ENCODE data around the gene PTPN6. TPM values are rescaled to one million over a fixed set of nuclear protein-coding genes. Genes with fewer than 3 reads are reported as not detected.

Gene PTPN6
- total RNA-seq, 1 experiment from 2014 or later = 28.4 TPM

DNA sequence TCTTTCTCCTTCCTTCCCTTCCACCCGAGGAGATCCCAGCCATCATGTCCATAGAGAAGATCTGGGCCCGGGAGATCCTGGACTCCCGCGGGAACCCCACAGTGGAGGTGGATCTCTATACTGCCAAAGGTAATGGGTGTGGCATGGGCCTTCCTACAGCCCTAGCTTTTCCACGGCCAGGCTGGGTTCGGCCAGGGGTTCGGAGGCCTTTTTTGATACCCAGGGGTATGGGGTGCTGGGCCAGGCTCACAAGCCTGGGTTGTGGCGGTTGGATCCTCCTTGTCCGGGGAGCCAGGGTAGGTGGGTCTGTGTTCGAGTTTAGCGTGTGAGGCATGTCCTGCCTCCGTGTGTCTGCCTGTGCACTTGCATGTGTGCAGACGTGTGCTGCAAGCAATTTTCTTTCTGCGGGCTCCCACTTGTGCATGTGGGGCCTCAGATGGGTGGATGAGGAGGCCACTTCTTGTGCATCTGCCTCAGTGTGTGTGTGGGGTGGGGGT is 35.3 kb upstream of the PTPN6 start:
- no peaks in the 10 kb centered on the region for H4K20me1 ChIP-seq (ENCODE audit: low read length)
- H2AFZ ChIP-seq (ENCODE audit: low read length) = no peak overlapping the region
- no peaks in the 10 kb centered on the region for H3K27me3 ChIP-seq (ENCODE audit: low read length)
- H3F3A ChIP-seq (ENCODE audit: low read length, unreplicated experiment) = no peaks in the 10 kb centered on the region
- TF ChIP-seq, protein P1, sequence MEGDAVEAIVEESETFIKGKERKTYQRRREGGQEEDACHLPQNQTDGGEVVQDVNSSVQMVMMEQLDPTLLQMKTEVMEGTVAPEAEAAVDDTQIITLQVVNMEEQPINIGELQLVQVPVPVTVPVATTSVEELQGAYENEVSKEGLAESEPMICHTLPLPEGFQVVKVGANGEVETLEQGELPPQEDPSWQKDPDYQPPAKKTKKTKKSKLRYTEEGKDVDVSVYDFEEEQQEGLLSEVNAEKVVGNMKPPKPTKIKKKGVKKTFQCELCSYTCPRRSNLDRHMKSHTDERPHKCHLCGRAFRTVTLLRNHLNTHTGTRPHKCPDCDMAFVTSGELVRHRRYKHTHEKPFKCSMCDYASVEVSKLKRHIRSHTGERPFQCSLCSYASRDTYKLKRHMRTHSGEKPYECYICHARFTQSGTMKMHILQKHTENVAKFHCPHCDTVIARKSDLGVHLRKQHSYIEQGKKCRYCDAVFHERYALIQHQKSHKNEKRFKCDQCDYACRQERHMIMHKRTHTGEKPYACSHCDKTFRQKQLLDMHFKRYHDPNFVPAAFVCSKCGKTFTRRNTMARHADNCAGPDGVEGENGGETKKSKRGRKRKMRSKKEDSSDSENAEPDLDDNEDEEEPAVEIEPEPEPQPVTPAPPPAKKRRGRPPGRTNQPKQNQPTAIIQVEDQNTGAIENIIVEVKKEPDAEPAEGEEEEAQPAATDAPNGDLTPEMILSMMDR (conservative IDR thresholded peaks at IDR 0.05; ENCODE audit: low read depth, low read length) = no peak
- TF ChIP-seq EZH2phosphoT487 (IDR thresholded peaks at IDR 0.05; ENCODE audit: borderline replicate concordance, low read length) = no peak
- peak overlapping the region; percentile 75; the same call in 1 of the 2 replicates for H3K4me3 ChIP-seq (ENCODE audit: low read length)
- no peaks in the 10 kb centered on the region for H3K9me3 ChIP-seq (ENCODE audit: low read length)
- H3K4me1 ChIP-seq (ENCODE audit: insufficient read depth, low read length) = 0 out of 2 replicates have a peak, but pooled peaks cover 4% of the 10 kb centered on the region
- ChIA-PET POLR2A (ENCODE audit: unreplicated experiment) (no interaction called here), CTCF (no interaction called here)
- no peaks in the 10 kb centered on the region for H3K36me3 ChIP-seq (ENCODE audit: low read depth, low read length)
- H3K79me2 ChIP-seq (ENCODE audit: low read length) = peaks cover 15% of the 10 kb centered on the region
- ATAC-seq = no peak
- no TSS peak for BruUV-seq (replicated peaks)
- intact Hi-C loops (cut with micrococcal nuclease) = no loop called here
- no peak overlapping the region for H3K27ac ChIP-seq (ENCODE audit: low read length)
- DNase-seq = no peak
- no peaks in the 10 kb centered on the region for H3K9me2 ChIP-seq (replicated peaks; ENCODE audit: low read length)
- no peak overlapping the region for H3K9ac ChIP-seq (ENCODE audit: low read length)
- H3K4me2 ChIP-seq (ENCODE audit: low read length) = peak overlapping the region; percentile 95

DNA sequence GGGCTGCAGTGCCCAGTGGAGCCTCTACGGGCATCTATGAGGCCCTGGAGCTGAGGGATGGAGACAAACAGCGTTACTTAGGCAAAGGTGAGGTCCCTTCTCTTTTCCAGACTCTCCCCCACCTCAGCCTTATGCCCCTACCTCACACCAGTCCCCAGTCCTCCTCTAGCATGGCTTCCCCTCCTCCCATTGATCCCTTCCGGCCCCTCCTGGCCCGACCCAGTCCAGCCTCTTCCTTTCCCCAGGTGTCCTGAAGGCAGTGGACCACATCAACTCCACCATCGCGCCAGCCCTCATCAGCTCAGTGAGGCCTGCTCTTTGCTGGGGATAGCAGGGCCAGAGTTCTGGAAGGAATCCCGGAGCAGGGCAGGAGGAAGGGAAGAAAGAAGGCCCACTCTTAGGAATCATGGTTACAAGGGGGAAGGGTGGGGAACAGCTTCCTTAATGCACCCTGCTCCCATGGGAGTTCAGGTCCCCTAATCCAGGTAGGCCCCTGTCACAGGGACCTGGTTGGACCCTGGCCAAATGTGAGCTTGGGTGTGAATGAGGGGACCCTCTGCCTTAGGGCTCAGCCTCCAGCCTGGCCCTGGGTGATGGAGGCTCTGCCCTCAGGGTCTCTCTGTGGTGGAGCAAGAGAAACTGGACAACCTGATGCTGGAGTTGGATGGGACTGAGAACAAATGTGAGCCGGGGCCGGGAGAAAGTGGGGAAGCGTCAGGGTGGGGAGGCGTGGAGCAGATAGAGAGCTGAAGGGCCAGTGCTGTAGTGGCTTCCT is 34.5 kb upstream of the PTPN6 start:
- Histone ChIP-seq H3K4me2 (ENCODE audit: low read length) (no peak overlapping the region), H3K9me2 (replicated peaks; ENCODE audit: low read length) (no peaks in the 10 kb centered on the region), H3K9me3 (ENCODE audit: low read length) (no peaks in the 10 kb centered on the region), H3K79me2 (ENCODE audit: low read length) (peaks cover 15% of the 10 kb centered on the region), H3F3A (ENCODE audit: low read length, unreplicated experiment) (no peaks in the 10 kb centered on the region), H3K4me1 (ENCODE audit: insufficient read depth, low read length) (0 out of 2 replicates have a peak, but pooled peaks cover 4% of the 10 kb centered on the region), H3K27me3 (ENCODE audit: low read length) (no peaks in the 10 kb centered on the region), H4K20me1 (ENCODE audit: low read length) (no peaks in the 10 kb centered on the region), H3K9ac (ENCODE audit: low read length) (no peak overlapping the region), H2AFZ (ENCODE audit: low read length) (no peak overlapping the region), H3K4me3 (ENCODE audit: low read length) (no peak overlapping the region), H3K36me3 (ENCODE audit: low read depth, low read length) (no peaks in the 10 kb centered on the region), H3K27ac (ENCODE audit: low read length) (no peak overlapping the region)
- intact Hi-C loops (cut with micrococcal nuclease) = no loop called here
- POLR2A ChIA-PET (ENCODE audit: unreplicated experiment) = interaction anchor here (0.7 kb wide), 1 partner anchor 25 kb away, joined by 3 read pairs; no protein-coding TSS in a partner anchor
- CTCF ChIA-PET = no interaction called here
- TF ChIP-seq, protein P1 (conservative IDR thresholded peaks at IDR 0.05; ENCODE audit: low read depth, low read length) = no peak
- no peak for TF ChIP-seq EZH2phosphoT487 (IDR thresholded peaks at IDR 0.05; ENCODE audit: borderline replicate concordance, low read length)
- DNase-seq = no peak
- no TSS peak for BruUV-seq (replicated peaks)
- no peak for ATAC-seq

DNA sequence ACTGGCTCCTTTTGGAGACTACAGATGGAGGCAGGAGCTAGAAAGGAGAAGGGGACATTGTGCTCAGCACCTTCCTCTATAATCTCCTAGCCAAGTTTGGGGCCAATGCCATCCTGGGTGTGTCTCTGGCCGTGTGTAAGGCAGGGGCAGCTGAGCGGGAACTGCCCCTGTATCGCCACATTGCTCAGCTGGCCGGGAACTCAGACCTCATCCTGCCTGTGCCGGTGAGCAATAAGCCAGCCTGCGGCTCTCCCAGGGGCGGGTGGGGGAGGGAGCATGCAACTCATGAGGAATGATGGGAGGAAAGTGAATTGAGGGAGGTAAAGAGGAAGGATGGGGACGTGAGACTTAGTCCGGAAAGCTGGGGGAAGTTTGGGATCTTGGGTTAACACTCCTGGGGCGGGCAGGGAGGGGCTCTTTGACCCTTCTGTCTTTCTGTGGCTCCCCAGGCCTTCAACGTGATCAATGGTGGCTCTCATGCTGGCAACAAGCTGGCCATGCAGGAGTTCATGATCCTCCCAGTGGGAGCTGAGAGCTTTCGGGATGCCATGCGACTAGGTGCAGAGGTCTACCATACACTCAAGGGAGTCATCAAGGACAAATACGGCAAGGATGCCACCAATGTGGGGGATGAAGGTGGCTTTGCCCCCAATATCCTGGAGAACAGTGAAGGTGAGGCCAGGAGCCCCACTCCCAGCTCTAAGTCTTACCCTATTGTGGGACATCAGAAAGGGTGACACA is 33.5 kb upstream of the PTPN6 start:
- Histone ChIP-seq H3K36me3 (ENCODE audit: low read depth, low read length) (no peaks in the 10 kb centered on the region), H3K9me3 (ENCODE audit: low read length) (no peaks in the 10 kb centered on the region), H3K9ac (ENCODE audit: low read length) (no peak overlapping the region), H4K20me1 (ENCODE audit: low read length) (no peaks in the 10 kb centered on the region), H2AFZ (ENCODE audit: low read length) (no peak overlapping the region), H3K27me3 (ENCODE audit: low read length) (no peaks in the 10 kb centered on the region), H3K4me3 (ENCODE audit: low read length) (no peak overlapping the region), H3K4me2 (ENCODE audit: low read length) (no peak overlapping the region), H3K27ac (ENCODE audit: low read length) (no peak overlapping the region), H3K9me2 (replicated peaks; ENCODE audit: low read length) (no peaks in the 10 kb centered on the region), H3F3A (ENCODE audit: low read length, unreplicated experiment) (no peaks in the 10 kb centered on the region), H3K4me1 (ENCODE audit: insufficient read depth, low read length) (0 out of 2 replicates have a peak, but pooled peaks cover 4% of the 10 kb centered on the region), H3K79me2 (ENCODE audit: low read length) (peaks cover 15% of the 10 kb centered on the region)
- intact Hi-C loops (cut with micrococcal nuclease) = no loop called here
- BruUV-seq (replicated peaks) = no TSS peak
- CTCF ChIA-PET = no interaction called here
- DNase-seq (no peak), ATAC-seq (no peak)
- TF ChIP-seq EZH2phosphoT487 (IDR thresholded peaks at IDR 0.05; ENCODE audit: borderline replicate concordance, low read length) = no peak
- no peak for TF ChIP-seq EZH2 (IDR thresholded peaks at IDR 0.05; ENCODE audit: low read length, unreplicated experiment)
- TF ChIP-seq, protein P1 (conservative IDR thresholded peaks at IDR 0.05; ENCODE audit: low read depth, low read length) = no peak
- POLR2A ChIA-PET (ENCODE audit: unreplicated experiment) = no interaction called here
